GM10248 (cell line): ENCODE measurements around the gene CD6.
A peak's percentile ranks its signal among the peaks of the same experiment; 100 is the strongest.

Experiments
- CTCF ChIA-PET: fragments of 300-600 bp; sonication (Branson Sonifier 250); formaldehyde crosslinking; extraction: SDS; loops from one replicate; lab custom pipeline; 2021; ENCODE audit warnings: antibody characterized with exemption; lab: Yijun Ruan, JAX
- POLR2A ChIA-PET: fragments of 350-650 bp; sonication (Branson Sonifier 250); formaldehyde crosslinking; extraction: SDS; loops from one replicate; lab custom pipeline; 2020; ENCODE audit warnings: antibody characterized with exemption; lab: Yijun Ruan, JAX
- DNase-seq: peaks from one replicate; pipeline ENCODE4 v3.0.0; 2012; ENCODE audit errors: extremely low spot score
- CTCF ChIP-seq: IDR thresholded peaks from 2 replicates; pipeline ENCODE4 v1.5.1; 2012; ENCODE audit warnings: mild to moderate bottlenecking, low read depth; ENCODE audit errors: extremely low read depth, missing control alignments, control extremely low read depth

CD6 gene

GRCh38 chr11:60950024-60950423 is 21.5 kb upstream of the CD6 start:
- DNase-seq = no peak
- TF ChIP-seq CTCF = no peak
- ChIA-PET POLR2A (interaction anchor here (1.0 to 1.4 kb wide), 2 partner anchors 14 to 111 kb away, joined by 3 read pairs; no protein-coding TSS in a partner anchor), CTCF (interaction anchor here (0.7 to 4.3 kb wide), 12 partner anchors 8 to 179 kb away, joined by 3 to 15 read pairs (median 4); partner anchors contain the start of genes CD6 and TMEM109)

GRCh38 chr11:60950933-60951605 is 20.4 kb upstream of the CD6 start:
- no peak for DNase-seq
- ChIA-PET POLR2A (interaction anchor here (0.6 to 1.4 kb wide), 3 partner anchors 11 to 86 kb away, joined by 3 to 5 read pairs (median 3); no protein-coding TSS in a partner anchor), CTCF (interaction anchor here (1.2 to 4.3 kb wide), 8 partner anchors 9 to 178 kb away, joined by 3 to 15 read pairs (median 6); partner anchors contain the start of genes CD6 and TMEM109)
- TF ChIP-seq CTCF = no peak

DNA sequence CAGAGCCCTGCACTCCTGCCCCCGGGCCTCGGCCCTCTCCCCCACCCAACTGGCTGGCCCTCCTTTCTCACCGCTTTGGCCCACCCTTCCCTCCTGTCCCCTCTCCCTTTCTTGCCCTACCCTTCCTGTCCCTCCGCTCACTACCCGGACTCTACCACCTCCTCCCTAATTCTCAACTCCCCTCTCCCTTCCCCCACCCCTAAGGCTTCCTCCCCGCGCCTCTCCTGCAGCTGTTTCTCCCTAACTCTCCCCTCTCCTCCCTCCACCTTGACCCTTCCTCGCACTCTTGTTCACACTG is 19.9 kb upstream of the CD6 start:
- POLR2A ChIA-PET = interaction anchor here (0.6 kb wide), 1 partner anchor 86 kb away, joined by 3 read pairs; no protein-coding TSS in a partner anchor
- DNase-seq = no peak
- CTCF ChIA-PET = interaction anchor here (1.2 to 4.3 kb wide), 3 partner anchors 9 to 19 kb away, joined by 3 to 15 read pairs (median 9); partner anchors contain the start of gene CD6
- no peak for TF ChIP-seq CTCF

- POLR2A ChIA-PET = no interaction called here
- CTCF ChIA-PET = interaction anchor here (1.2 kb wide), 1 partner anchor 12 kb away, joined by 3 read pairs; no protein-coding TSS in a partner anchor
- TF ChIP-seq CTCF = no peak
- peak; percentile 88 for DNase-seq
These were observed 19.4 kb upstream of the CD6 start, which contains the start of gene SLC15A3 for GRCh38 chr11:60951904-60952741. Gene SLC15A3 (minus strand): TSS chr11:60952176. CDS start chr11:60951551, 625 bp downstream.

- no peak for TF ChIP-seq CTCF
- DNase-seq = no peak
- ChIA-PET CTCF (interaction anchor here (1.0 to 2.4 kb wide), 3 partner anchors 17 to 65 kb away, joined by 3 to 24 read pairs (median 5); no protein-coding TSS in a partner anchor), POLR2A (interaction anchor here (1.2 kb wide), 1 partner anchor 39 kb away, joined by 6 read pairs; the partner anchor contains the start of gene TMEM109)
These were observed 18.7 kb upstream of the CD6 start for GRCh38 chr11:60952742-60953170.

GRCh38 chr11:60953781-60954180 is 17.7 kb upstream of the CD6 start:
- POLR2A ChIA-PET = interaction anchor here (0.6 to 1.2 kb wide), 4 partner anchors 11 to 184 kb away, joined by 3 to 6 read pairs (median 4); partner anchors contain the start of gene TMEM109
- CTCF ChIA-PET = interaction anchor here (0.7 to 2.4 kb wide), 12 partner anchors 13 to 233 kb away, joined by 3 to 24 read pairs (median 4); no protein-coding TSS in a partner anchor

More at GRCh38 chr11:60953781-60954180, 17.7 kb upstream of the CD6 start:
- no peak for TF ChIP-seq CTCF
- no peak for DNase-seq
